Kidney (tissue), 14 donors: ENCODE measurements around the gene FRMD1. TPM values are rescaled to one million over a fixed set of nuclear protein-coding genes. Genes with fewer than 3 reads are reported as not detected.

Source experiments
- DNase-seq, 5 donors: peaks; one replicate each; pipeline ENCODE4 v3.0.0-alpha.2; 2013 to 2020
- FAIRE-seq: peaks from 2 replicates; lab custom pipeline; 2012; peaks lifted over from hg19 to GRCh38; lab: Jason Lieb, UNC
- H3K27ac ChIP-seq, 2 donors: one replicate each; pipeline ENCODE4 v1.7.0; 2013; ENCODE audit warnings: low read depth in 2 of 2, low read length in 2 of 2, inconsistent platforms in 1 of 2
- H3K27me3 ChIP-seq: one replicate; pipeline ENCODE4 v1.7.1; 2013; ENCODE audit warnings: low read length, inconsistent platforms; ENCODE audit not compliant: control insufficient read depth, insufficient read depth
- H3K36me3 ChIP-seq, 3 donors: one replicate each; pipeline versions ENCODE4 v1.7.0 to v1.7.1; 2013; ENCODE audit warnings: low read length in 3 of 3, control low read depth in 1 of 3, inconsistent platforms in 1 of 3; ENCODE audit not compliant: insufficient read depth in 3 of 3, control insufficient read depth in 2 of 3
- H3K4me1 ChIP-seq, 3 donors: one replicate each; pipeline versions ENCODE4 v1.7.0 to v1.7.1; 2013; ENCODE audit warnings: low read length in 3 of 3, inconsistent platforms in 1 of 3, low read depth in 1 of 3; ENCODE audit not compliant: control insufficient read depth in 2 of 3, insufficient read depth in 2 of 3
- H3K4me3 ChIP-seq, 3 donors: one replicate each; pipeline versions ENCODE4 v1.7.0 to v1.8.1; 2013; ENCODE audit warnings: low read length in 3 of 3, control low read depth in 1 of 3, inconsistent platforms in 1 of 3
- H3K9ac ChIP-seq, 3 donors: one replicate each; pipeline versions ENCODE4 v1.7.0 to v1.7.1; 2013; ENCODE audit warnings: low read length in 3 of 3, control low read depth in 1 of 3, inconsistent platforms in 1 of 3
- H3K9me3 ChIP-seq, 3 donors: one replicate each; pipeline versions ENCODE4 v1.7.0 to v1.7.1; 2013; ENCODE audit warnings: low read length in 3 of 3, control low read depth in 1 of 3, inconsistent platforms in 1 of 3; ENCODE audit not compliant: control insufficient read depth in 2 of 3, insufficient read depth in 1 of 3
- intact Hi-C: fragments of 100-400 bp; cut with DNase I; formaldehyde crosslinking; loops from one replicate; pipeline ENCODE4 v1.11.1; 2022
- polyA plus RNA-seq: library from polyadenylated mRNA; stranded (reverse); fragments of 350-450 nt; fragmentation: Illumina TruSeq; extraction: RNeasy Lipid Tissue Mini Kit (QIAGEN cat#74804); gene quantifications from one replicate; pipeline ENCODE4 v1.2.3, GENCODE V29; 2014; ENCODE audit warnings: low read depth, low replicate concordance; ENCODE audit not compliant: insufficient read depth
- total RNA-seq: library from RNA; stranded (reverse); fragmentation: NEBNext Ultra II Directional; extraction: Animal tissue kit (Norgen Biotek cat#: 25700); gene quantifications from one replicate; pipeline ENCODE4 v1.2.1, GENCODE V29; 2021
- TF ChIP-seq, protein P1 (sequence below): IDR thresholded peaks from 3 replicates; pipeline ENCODE4 v1.5.1; 2012; ENCODE audit warnings: mild to moderate bottlenecking, moderate library complexity, borderline replicate concordance; ENCODE audit not compliant: insufficient read depth; ENCODE audit errors: extremely low read depth
- donor health status: control.
- donor health status: control.
- donor health status: control.
- donor health status: control.
- donor health status: control.
- donor health status: DM: yes; HTN: yes; CAD: no.
- donor health status: Normal renal cell carcinoma (clear cell type).

FRMD1 gene
- total and polyA plus RNA-seq, 2 donors from 2014 or later: 1.1 to 7.5 TPM

DNA sequence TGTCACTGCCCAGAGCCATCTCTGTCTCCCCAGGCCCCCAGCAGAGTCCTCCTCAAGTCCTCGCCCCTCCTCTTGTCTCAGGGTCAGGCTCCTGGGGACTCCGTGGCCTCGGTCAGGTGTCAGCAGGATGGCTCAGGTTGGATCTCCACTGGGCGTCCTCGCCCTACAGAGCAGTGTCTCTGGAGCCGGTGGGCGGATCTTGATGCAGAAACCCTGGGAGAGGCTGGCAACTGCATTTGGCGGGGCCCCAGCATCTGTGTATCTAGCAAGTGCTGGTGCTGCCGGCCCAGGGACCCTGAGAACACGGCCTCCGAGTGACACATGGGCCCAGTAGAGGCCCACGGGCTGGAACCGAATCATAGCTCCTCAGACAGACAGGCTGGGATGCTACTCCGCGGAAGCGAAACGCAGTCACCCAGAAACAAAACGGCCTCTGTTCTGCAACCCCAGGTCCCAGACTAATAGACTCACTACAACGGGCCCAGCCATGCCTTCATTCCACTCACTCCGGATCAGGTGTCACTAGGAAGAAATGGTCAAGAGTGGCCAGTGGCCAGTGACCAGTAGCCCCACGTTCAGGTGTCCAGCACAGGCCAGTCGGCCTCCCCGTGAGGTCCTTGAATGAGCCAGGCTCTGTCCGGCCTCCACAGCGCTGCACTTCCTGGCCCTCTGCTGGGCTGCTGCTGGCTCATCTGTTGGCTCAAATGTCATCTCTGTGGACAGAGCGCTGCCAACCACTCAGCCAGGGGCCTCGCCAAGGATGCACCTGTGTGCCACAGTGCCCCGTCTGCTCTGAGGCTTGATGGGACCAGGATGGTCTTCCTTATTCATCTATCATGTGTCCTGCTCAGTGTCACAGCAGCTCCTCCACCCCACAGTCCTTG, 12.6 kb upstream of the FRMD1 start:
- Histone ChIP-seq H3K9me3 (no peaks in the 10 kb centered on the region), H3K36me3 (no peaks in the 10 kb centered on the region), H3K4me3 (no peak overlapping the region), H3K27me3 (no peaks in the 10 kb centered on the region), H3K27ac (no peak overlapping the region), H3K9ac (no peak overlapping the region), H3K4me1 (peaks cover 0 to 27% (median 16%) of the 10 kb centered on the region in 3 donors)
- DNase-seq: peak in 1 of 5 donors; percentile 47
- FAIRE-seq: no peak
- TF ChIP-seq, protein P1, sequence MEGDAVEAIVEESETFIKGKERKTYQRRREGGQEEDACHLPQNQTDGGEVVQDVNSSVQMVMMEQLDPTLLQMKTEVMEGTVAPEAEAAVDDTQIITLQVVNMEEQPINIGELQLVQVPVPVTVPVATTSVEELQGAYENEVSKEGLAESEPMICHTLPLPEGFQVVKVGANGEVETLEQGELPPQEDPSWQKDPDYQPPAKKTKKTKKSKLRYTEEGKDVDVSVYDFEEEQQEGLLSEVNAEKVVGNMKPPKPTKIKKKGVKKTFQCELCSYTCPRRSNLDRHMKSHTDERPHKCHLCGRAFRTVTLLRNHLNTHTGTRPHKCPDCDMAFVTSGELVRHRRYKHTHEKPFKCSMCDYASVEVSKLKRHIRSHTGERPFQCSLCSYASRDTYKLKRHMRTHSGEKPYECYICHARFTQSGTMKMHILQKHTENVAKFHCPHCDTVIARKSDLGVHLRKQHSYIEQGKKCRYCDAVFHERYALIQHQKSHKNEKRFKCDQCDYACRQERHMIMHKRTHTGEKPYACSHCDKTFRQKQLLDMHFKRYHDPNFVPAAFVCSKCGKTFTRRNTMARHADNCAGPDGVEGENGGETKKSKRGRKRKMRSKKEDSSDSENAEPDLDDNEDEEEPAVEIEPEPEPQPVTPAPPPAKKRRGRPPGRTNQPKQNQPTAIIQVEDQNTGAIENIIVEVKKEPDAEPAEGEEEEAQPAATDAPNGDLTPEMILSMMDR: no peak
- intact Hi-C loops: no loop called here

DNA sequence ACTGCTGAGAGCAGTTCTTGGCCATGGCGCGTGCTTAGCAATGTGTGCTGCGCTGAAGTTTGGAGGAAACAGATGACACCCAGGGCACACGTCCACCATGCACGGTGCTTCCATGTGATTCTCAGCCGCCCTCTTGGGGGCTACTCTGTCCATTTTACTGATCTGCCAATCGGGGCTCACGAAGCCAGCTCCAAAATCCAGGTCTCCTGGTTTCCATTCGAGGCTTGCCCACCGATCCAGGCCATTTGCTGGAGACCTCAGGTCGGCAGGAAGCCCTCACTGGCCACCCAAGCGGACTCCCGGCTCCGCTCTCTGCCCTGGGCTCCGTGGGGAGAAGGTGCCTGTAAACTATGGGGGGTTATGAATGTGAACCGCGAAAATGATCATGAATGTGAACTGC, 11.7 kb upstream of the FRMD1 start:
- no peaks in the 10 kb centered on the region for H3K27me3 ChIP-seq
- intact Hi-C loops: no loop called here
- no peak for FAIRE-seq
- no peak overlapping the region for H3K27ac ChIP-seq
- H3K36me3 ChIP-seq: no peaks in the 10 kb centered on the region
- peaks cover 0 to 28% (median 18%) of the 10 kb centered on the region in 3 donors for H3K4me1 ChIP-seq
- no peak overlapping the region for H3K9ac ChIP-seq
- H3K9me3 ChIP-seq: no peaks in the 10 kb centered on the region
- H3K4me3 ChIP-seq: no peak overlapping the region
- TF ChIP-seq, protein P1: no peak
- peak in 1 of 5 donors; percentile 39 for DNase-seq

DNA sequence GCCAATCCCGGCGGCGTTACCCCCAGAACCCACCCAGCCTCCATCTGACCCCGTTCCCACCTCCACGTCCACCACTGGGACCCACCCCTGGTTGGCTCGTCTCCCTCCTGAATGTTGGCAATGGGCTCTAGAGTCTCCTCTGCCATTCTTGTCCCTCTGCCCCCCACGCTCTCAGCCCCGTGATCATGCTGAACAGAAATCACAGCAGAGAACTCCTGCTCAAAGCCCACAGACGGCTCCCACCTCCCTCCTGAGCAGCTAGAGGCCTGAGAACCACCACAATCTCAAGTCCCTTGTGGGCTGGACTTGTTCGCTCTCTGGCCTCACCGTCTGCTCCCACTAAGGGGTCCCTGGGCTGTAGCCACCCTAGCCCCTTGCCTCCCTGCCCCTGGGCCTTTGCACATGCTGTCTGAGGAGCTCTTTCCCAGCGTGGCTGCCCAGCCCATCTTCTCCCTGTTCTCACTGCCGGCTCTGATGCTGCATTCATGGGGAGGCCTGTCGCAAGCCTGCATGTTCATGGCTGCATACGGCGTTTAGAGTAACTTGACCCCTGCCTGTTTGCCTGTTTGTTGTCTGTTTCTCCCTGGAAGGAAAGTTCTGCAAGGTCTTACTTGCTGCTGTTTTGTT, 11.2 kb upstream of the FRMD1 start:
- intact Hi-C loops: no loop called here
- no peak for FAIRE-seq
- H3K9me3 ChIP-seq: no peaks in the 10 kb centered on the region
- no peaks in the 10 kb centered on the region for H3K27me3 ChIP-seq
- H3K4me3 ChIP-seq: no peak overlapping the region
- TF ChIP-seq, protein P1: no peak
- peaks cover 0 to 28% (median 18%) of the 10 kb centered on the region in 3 donors for H3K4me1 ChIP-seq
- peak in 1 of 5 donors; percentile 63 for DNase-seq
- no peak overlapping the region for H3K9ac ChIP-seq
- no peaks in the 10 kb centered on the region for H3K36me3 ChIP-seq
- no peak overlapping the region for H3K27ac ChIP-seq
